ENCODE measurements around the gene TNFRSF11A.

TNFRSF11A gene

DNA sequence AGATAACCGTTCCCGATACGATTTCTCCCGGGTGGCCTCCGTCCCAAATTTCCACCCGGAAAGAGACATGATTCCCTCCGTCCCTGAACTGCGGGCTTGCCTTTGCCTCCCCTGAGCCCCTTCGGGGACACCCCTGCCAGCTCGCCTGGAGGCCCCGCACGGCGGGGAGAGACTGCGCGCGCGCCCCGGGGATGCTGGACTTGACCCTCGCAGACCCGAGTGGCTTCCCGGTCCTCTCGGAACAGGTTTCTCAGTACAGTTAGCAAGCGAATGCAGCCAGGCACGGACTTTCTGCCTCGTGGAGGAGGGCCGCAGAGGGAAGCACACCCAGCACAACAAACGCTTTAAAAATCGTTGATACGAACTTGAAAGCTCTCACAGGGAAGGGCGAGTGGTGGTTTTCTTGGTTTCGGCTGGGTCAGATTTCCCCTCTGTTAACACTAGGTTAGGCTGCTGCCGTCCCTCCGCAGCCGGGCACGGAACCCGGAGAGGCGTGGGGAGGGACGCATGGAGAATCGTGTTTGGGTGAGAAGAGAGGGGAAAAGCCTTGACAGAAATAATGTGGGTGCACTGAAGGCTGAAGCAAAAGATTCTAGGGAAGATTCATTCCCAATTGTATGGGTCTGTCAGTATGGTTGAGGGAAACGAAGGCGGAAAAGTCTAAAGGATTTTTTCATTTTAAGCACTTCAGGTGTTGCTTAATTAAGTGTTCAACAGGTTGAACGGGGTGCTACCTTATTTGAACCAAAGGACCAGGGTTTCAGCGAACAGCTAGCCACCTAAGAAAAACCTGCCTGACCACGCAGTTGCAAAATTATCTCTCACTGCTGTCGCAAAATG lies 916 bp downstream of the TNFRSF11A start:
- peak; percentile 18 for DNase-seq

DNA sequence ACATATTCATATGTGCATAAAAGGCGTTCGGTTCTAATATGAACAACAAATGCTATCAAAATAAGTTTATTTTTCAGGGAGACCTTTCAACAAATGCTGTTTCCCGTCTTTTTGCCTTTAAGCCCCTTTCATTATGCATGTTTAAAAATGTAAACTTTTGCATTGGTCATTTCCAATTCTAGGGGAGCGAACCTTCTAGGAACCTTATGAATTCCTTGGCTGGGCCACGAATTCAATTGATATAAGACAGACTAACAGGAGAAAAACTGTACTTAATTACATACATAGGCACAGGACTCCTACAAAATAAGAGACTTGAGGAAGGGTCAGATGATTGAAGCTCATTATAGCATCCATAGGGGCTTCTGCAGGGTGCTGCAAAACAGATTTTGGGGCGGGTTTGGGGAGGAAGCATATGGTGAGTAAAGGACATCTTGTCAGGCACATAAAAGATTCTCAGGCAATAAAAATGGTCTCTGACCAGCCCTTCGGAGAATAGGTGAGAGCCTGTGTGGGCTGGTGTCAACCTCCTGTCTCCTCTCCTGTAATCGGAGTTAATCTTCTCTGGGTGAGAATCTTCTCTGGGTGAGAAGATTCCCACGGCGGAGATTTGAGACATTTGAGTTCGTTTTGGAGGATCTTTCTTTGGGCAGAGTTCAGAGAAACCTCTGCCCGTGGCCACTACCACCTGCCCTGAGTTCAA lies 1.7 kb downstream of the TNFRSF11A start:
- no peak for DNase-seq

DNA sequence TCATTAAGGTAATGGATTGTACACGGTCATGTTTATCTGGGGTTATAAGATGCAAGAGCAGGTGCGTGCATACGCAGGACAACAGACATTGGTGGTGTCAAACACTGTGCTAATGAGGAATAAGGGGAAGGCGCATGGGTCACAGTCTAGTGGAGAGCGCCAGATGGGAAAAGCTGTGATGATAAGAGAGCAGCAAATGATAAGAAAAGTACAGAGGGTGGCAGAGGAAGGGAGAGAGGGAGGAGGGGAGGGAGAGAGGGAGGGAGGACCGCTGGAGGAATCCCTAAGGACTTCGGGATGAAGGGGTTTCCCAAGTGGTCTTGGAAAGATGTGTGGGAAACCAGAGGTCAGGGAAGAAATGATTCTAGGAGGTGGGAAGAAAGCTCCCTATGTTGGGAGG lies 2.9 kb downstream of the TNFRSF11A start:
- no peak for DNase-seq

DNA sequence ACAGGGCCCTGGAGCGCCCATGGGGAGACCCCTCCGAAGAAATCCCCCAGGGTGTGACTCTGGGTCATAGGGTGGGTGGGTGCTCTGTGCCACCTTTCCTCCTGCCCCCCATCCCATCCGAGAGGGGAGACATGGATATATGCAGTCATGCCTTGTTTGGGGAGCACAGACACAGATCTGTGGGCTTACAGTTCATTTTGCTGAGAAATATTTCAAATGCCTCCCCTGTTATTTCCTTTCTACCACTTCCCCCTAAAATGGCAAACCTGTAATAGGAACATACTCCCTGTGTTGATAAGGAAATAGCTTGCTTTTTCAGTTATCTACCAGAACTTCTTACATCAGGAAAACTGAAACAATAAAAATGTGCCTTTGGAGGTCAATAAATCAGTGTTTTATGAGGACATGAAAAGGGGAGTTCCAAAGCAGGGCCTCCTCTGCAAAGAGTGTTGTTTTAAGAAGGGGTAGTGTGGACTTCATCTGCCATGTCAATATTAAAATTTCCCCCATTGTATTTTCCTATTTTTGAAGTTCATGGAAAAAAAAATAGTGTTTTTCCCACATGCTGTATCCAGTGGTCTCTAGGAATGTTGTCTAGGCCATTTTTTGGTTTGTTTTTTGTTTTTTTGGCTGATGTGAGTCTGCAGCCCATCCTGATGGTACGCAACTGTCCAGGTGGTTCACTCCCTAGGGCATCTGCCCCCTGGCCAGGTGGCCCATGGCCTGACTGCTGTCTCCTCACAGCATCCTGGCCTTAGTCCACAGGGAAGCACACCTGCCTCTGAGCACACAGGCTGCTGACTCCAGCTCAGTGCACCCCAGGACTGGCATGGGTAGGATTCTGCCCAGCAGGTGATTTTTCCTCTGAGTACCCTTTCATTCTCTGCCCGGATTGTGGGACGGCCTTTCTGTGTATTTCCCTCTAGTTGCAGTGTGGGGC lies 3.7 kb downstream of the TNFRSF11A start:
- DNase-seq: no peak

DNA sequence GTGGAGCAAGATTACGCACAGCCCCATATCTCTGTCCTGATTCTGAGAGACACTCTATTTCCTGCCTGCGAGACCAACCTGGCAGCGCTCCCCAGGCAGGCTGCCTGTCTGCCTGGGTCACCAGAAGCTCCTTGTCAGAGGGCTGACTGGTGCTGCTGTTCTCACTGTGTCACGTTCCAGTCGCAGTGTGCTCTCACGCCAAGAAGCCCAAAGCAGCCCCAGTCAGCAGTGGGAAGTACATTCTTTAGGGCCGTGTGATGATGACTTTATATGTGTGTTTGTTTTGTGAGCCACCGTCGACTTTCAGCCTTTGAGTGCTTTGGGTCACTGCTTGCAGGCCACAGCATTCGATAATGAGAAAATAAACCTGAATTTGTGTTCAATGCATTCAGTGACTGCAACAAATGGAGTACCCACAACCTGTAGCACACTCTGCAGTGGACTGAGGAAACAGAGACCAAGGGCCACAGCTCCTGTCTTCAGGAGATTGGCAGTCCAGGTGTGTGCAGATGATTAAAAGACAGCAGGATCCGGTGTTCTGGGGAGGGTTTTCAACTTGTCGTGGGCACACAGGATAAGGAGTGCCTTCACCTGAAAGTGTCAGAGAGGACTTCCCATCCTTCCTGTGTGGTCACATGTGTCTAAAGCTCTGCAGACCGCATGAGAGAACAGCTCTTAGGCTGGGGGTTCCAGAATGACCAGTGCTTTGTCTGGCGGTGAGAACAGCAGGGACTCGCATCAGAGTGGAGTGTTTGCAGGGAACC lies 4.8 kb downstream of the TNFRSF11A start:
- DNase-seq: peak; percentile 12

DNA sequence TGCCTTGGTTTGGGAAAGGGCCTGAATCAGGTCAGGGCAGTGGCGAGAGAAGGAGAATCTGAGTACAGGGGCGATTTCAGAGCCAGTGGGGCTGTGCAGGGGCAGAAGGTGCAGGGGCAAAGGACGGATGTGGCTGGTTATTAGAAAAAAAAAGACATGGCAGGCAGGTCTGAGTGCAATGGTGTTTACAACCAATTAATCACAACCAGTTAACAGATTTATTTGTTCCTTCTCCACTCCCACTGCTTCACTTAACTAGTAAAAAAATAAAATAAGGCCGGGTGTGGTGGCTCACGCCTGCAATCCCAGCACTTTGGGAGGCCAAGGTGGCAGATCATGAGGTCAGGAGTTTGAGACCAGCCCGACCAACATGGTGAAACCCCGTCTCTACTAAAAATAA lies 5.5 kb downstream of the TNFRSF11A start:
- DNase-seq: no peak

DNA sequence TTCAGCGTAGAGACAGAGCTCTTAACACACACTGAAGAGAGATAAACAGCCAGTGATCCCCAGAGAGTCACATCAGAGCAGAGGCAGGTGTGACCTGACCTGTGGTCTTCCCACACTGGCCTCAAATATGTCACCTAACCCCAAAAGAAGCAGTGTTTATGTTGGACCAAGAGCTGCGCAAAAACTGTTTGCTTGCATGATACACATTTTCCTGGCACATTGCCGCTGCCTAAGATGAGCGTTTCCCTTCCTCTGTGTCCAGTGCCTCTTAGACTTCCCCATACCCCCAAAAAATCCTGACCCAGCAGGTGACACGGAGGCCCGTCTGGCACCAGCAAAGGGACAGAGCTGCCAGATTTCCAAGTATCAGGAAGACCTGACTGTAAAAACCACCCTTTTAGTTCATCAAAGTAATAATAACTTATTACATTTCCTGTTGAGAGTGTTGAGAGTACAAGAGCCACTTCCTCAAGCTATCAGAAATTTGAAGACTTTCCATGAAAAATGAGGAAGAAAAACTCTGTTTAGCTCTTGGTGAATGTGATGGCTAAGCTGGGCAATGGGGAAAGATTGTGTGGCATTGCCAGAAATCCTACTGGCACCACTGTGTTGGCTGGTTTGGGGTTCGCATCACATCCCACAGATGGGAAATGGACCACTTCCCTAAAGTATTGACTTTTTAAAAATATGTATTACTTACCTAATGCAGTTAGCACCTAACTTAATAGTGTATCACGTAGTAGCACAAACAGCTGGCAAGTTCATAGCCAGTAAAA lies 6.7 kb downstream of the TNFRSF11A start:
- no peak for DNase-seq

DNA sequence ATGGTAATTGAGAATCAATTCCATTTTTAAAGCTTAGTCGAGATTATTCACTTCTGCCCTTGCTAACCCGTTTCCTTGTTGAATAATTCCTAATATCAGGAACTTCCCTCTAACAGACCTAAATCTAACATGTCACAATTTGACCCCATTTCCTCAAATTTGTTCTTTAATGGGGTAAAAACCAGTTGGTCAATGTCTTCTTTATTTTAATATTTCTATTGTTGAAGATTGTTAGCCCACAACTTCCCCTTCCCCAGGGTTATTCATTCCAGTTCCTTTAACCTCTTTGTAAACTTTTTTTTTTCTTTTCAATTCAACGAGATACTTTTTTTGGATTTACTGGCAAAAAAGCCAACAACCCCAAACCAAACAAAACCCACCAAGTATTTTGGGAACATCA lies 7.3 kb downstream of the TNFRSF11A start:
- no peak for DNase-seq

DNA sequence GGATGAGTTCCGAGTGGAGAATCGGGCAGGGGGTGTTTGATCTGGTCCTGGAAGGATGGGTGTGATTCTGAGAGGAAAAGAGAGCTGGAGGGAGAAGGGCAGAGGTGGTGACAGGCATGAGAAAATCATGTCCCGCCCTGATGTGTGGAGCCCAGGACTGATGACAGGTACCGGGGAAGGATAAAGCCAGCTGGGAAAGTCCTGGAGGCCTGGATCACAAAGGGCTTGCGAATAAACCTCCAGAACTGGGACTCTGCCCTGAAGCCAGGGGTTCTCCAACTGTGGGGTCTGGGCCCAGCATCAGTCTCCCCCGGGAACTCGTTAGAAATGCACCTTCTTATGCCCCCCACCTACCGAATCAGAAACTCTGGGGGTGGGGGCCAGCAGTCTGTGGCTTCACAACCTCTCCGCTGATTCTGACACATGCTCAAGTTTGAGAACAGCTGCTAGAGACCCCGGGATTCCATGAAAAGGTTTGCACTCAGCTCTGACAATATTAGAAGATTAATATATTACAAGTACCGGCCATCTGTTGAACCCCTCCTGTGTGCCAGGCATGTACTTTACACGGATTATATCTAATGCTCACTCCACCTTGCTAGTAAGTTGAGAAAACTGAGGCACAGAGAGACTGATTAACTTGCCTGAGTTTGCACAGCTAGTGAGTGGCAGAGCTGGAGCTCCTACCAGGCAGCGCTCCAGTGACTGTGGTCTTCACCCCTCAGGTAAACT lies 8.0 kb downstream of the TNFRSF11A start:
- no peak for DNase-seq

DNA sequence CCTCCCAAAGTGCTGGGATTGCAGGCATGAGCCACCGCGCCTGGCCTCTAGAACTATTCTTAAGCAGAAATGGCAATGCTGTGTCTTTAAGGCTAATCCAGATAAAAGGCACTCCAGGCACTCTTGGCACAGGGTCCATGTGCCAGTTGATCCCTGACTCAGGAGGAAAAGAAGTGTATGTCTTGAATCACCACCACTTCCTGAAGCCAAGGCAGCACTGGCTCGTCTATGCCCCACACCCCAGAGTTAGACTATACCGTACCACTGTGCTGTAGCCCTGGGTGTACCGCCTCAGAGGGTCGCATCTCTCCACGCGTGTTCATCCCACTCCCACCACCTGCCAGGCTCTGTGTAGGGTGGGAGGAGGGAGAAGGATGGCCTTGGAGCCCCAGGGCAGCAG lies 9.0 kb downstream of the TNFRSF11A start:
- DNase-seq: no peak

DNA sequence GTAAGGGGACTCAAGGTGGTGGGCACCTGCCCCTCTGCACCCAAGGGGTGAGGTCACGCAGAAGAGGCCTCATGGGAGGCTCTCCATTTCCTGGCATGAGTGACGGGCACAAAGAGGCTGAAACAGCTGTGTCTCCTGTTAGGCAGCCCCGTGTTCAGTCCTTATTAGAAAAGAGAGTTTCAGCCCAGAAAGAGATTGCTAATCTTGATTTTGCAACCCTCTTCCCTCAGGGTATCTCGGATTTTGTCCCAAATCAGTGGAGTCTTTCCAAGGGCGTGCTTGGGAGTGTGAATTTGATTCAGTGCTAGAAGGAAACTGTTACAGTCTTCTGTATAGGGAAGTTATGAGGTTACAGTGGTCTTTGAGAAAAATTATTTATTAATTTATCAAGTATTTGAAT lies 10.4 kb downstream of the TNFRSF11A start:
- no peak for DNase-seq

DNA sequence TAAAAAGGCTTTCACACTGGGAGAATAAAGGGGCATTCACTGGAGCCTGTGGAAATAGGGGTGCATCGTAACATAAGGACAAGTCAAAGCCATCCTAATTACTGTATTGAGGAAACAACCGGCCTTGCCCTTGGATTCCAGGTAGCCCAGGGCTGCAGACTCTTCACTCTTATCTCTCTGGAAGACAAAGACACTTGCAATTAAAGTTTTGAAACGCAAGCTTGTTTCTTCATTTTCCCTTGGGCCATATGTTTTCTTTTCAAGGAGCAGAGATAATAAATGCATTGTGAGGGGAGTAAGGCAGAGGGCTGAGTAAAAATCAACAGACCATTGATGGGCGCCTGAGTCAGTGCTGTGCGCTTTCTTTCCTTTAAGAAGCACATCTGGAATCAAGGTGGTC lies 11.5 kb downstream of the TNFRSF11A start:
- no peak for DNase-seq

DNA sequence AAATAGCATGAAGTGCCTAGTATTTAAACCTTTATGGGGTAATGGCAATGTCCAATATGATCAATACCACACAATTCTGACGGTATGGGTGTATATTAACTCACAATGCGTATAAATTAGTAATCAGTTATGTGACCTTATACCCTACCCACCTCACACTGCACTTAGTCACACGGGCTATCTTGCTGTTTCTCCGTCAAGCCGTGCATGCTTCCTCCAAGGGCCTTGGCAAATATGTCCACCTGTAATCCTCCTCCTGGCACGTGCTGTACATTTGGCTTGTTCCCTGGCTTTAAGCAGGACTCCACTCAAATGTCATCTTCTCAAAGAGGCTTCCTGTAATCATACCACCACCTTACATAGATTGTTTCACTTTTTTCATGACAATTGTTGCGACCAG lies 12.2 kb downstream of the TNFRSF11A start:
- DNase-seq: no peak

DNA sequence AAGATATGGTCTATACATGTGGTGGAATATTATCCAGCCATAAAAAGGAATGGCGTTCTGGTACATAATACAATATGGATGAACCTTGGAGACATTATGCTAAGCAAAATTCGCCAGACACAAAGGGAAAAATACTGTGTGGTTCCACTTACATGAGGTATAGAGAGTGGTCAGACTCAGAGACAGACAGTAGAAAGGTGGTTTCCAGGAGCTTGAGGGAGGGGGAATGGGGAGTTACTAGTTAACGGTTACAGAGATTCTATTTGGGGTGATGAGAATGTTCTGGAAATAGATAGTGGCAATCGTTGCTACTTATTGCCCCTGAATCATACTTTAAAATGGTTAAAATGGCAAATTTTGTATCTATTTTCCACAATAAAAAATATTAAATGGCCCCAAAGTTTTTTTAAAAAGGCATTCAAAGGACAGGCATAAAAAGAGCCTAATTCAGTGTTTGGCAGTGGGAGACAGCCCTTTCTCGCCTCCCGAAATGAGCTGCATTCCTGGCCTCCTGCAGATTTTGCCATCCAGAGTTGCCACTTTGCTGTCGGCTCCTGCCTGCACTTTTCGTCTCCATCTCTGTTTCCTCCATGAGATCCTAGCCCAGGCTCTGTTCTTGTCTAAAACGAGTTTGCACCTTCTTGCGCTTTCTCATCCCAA lies 13.5 kb downstream of the TNFRSF11A start:
- no peak for DNase-seq

DNA sequence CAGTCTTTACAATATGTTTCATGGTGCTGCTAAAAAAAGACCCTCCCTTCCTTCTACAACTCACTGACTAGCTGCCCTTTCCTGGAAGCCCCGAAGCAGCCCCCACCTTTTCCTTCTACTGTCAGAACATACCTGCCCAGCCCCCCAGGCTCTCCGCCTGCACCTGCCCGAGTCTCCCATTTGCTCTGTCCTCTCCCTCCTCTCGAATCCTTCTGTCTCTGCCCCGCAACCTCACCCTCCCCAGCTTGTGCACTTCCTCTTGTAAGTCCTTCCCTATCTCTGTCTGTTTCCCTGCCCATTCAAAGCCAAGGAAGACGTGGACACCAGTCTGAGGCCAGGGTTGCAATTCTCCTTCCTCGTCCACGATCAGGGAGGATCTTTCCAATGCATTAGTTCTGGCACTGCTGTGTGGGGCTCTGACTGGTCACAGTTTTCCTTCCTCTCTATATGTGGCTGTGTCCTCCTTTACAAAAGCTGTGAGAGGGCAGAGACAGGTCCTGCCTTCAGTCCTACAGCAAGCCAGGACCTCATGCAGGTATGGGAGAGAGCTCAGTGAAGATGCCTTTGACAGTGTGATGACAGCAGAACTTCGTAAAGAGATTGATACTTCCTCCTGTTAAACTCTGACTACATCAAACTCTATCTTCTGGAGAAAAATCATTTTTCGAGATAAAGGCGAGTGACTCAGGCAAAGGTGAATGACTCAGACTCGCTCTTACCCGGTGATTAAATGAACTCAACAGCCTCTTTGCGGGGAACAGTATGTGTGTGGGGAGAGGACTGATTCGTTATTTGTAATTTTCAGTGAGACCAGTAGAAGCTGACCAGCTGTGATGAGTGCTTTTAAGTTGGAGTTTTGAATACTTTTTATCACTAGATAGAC lies 14.2 kb downstream of the TNFRSF11A start:
- DNase-seq: no peak

DNA sequence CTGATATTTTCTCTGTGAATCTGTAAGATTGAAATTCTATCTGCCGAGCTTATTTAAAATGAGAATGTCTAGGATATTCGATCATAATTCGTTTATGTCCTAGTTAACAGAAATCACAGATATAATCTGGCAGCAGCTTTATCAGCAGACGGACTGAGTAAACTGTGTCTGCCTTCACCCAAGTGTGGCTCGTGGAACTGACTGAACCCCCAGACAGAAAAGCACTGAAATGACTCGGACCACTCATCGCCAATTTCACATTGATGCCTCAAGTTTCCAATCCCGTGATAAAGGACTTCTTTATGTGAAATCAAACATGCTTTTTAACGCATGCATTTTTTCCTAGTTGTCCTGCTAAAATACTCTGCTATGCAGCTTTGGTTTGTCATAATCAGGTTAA lies 15.9 kb downstream of the TNFRSF11A start:
- DNase-seq: no peak

DNA sequence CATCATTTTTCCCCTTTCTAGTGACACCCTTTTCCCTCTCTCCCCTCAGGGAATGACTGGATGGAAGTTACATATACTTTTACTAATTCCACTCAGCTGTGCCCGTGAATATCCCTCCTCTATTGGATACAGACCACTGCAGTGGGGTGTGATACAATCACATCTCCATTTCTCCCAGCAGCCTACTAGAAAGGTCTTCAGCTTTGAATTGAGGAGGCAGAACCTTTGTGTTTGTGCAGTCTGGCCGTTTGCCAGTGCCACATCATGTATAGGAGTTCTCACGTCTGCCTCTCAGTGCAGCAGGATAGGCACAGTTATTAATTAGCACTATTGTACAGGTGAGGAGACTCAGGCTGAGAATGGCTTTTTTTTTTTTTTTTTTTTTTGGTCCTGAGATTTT lies 16.4 kb downstream of the TNFRSF11A start:
- no peak for DNase-seq

DNA sequence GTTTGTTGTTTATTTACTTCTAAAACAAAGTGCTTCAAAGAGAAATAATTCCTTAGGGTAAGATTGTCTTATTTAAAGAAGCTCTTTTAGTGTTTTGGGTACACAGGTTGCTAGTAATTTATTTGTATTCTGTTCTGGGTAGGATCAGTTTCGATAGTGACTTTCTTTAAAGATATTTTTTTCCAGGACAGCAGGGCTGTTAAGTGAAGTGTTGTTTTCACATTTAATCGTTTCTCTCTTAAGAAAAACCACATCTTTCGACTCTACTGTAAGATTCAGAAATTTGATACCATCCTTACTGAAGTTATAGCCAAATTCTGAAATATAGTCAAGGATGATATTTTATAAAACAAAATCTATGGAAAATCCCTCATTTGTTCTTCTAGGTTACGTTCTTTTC lies 17.8 kb downstream of the TNFRSF11A start:
- DNase-seq: no peak

DNA sequence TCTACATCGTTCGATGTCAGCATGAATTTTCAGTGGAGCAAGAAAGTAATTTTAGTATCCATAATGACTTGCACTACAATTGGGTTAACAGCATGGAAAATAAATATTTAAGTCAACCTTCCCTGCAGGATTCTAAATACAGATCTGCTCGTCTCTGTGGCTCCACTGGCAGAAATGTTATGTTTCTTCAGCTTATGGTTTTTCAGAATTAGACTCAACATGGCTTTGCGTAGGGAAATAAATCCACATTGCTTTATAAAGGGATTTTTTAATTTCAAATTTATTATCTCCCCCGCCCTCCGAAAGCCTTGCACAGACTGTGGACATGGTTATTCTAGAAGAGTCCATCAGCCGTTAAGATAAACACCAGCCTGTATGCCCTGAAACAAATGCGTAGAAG lies 18.2 kb downstream of the TNFRSF11A start:
- no peak for DNase-seq

All from CD4-positive, alpha-beta T cell treated with Interleukin-21 for 1 hour (primary cell).